Naive thymus-derived CD4-positive, alpha-beta T cell (primary cell): ENCODE results near the gene CCT7. TPM values are rescaled to one million over a fixed set of nuclear protein-coding genes. Genes with fewer than 3 reads are reported as not detected.
"Not testable (repeated sequence)": the region's sequence is repeated elsewhere in the genome, so short reads cannot be mapped to it uniquely, and the experiment has no call there.

Experiments
- ATAC-seq: fragments of 150-1000 bp; cut with Tn5 transposase; 2 replicates; pipeline ENCODE4 v1.10.0; 2021; ENCODE audit warnings: mild to moderate bottlenecking, moderate library complexity
- CTCF ChIA-PET: fragments of 350-600 bp; sonication (Branson Sonifier 250); formaldehyde crosslinking; loops from one replicate; lab custom pipeline; 2021; ENCODE audit warnings: antibody characterized with exemption; lab: Charles Lee
- POLR2A ChIA-PET: fragments of 350-600 bp; sonication (Branson Sonifier 250); formaldehyde crosslinking; loops from one replicate; lab custom pipeline; 2021; ENCODE audit warnings: antibody characterized with exemption, inconsistent platforms; lab: Charles Lee
- DNase-seq, 9 donors: peaks; one replicate each; pipeline versions ENCODE4 v3.0.0 to v3.0.0-alpha.2; 2020 to 2022; ENCODE audit warnings: mixed read lengths in 1 of 9
- H3K27ac ChIP-seq: one replicate; pipeline ENCODE4 v1.7.0; 2013; ENCODE audit warnings: mild to moderate bottlenecking, low read depth, low read length, moderate library complexity
- H3K27me3 ChIP-seq, 2 donors: one replicate each; pipeline ENCODE4 v1.7.0; 2013; ENCODE audit warnings: low read length in 2 of 2, mild to moderate bottlenecking in 2 of 2, moderate library complexity in 2 of 2; ENCODE audit not compliant: control insufficient read depth in 2 of 2, insufficient read depth in 2 of 2
- H3K36me3 ChIP-seq, 3 experiments: 1 replicate in 2 of 3; 2 replicates in 1 of 3; pipeline ENCODE4 v1.7.0; 2013; ENCODE audit warnings: low read length in 3 of 3, mild to moderate bottlenecking in 3 of 3, moderate library complexity in 1 of 3; ENCODE audit not compliant: insufficient read depth in 3 of 3, control insufficient read depth in 2 of 3
- H3K4me1 ChIP-seq, 2 donors: one replicate each; pipeline ENCODE4 v1.7.0; 2013; ENCODE audit warnings: low read length in 2 of 2, mild to moderate bottlenecking in 2 of 2, moderate library complexity in 1 of 2; ENCODE audit not compliant: control insufficient read depth in 2 of 2, insufficient read depth in 2 of 2
- H3K4me3 ChIP-seq: 2 replicates; pipeline ENCODE4 v1.7.0; 2013; ENCODE audit warnings: mild to moderate bottlenecking, low read length
- H3K9me3 ChIP-seq, 3 experiments: 1 replicate in 2 of 3; 2 replicates in 1 of 3; pipeline ENCODE4 v1.7.0; 2013; ENCODE audit warnings: low read length in 3 of 3; ENCODE audit not compliant: control insufficient read depth in 2 of 3
- H3K27ac Mint-ChIP-seq, 9 donors: one replicate each; pipeline ENCODE4 v1.8.0; 2020 to 2022; ENCODE audit warnings: mixed read lengths in 9 of 9, mild to moderate bottlenecking in 8 of 9, moderate library complexity in 5 of 9, inconsistent platforms in 2 of 9
- H3K27me3 Mint-ChIP-seq, 5 donors: one replicate each; pipeline ENCODE4 v1.8.0; 2021 to 2022; ENCODE audit warnings: mixed read lengths in 5 of 5, mild to moderate bottlenecking in 1 of 5
- H3K36me3 Mint-ChIP-seq, 5 donors: one replicate each; pipeline ENCODE4 v1.8.0; 2020 to 2022; ENCODE audit warnings: mixed read lengths in 5 of 5, mild to moderate bottlenecking in 3 of 5, inconsistent platforms in 1 of 5
- H3K4me1 Mint-ChIP-seq, 7 donors: one replicate each; pipeline ENCODE4 v1.8.0; 2020 to 2022; ENCODE audit warnings: mixed read lengths in 7 of 7, mild to moderate bottlenecking in 3 of 7, inconsistent platforms in 1 of 7
- H3K4me3 Mint-ChIP-seq, 10 donors: one replicate each; pipeline ENCODE4 v1.8.0; 2020 to 2022; ENCODE audit warnings: mild to moderate bottlenecking in 10 of 10, mixed read lengths in 10 of 10, moderate library complexity in 6 of 10, inconsistent platforms in 2 of 10
- H3K9me3 Mint-ChIP-seq, 11 donors: one replicate each; pipeline ENCODE4 v1.8.0; 2020 to 2022; ENCODE audit warnings: mixed read lengths in 11 of 11, mild to moderate bottlenecking in 4 of 11, inconsistent platforms in 1 of 11, moderate library complexity in 1 of 11
- intact Hi-C, 2 donors: fragments of 100-400 bp; cut with micrococcal nuclease; formaldehyde crosslinking; loops; one replicate each; pipeline ENCODE4 v1.15.1; 2023
- polyA plus RNA-seq, 2 donors: library from polyadenylated mRNA; unstranded; fragments of 300-500 nt; fragmentation: Illumina TruSeq; gene quantifications; one replicate each; pipeline ENCODE4 v1.2.3, GENCODE V29; 2021
- total RNA-seq, 6 experiments: library from RNA in 5 of 6; stranded (reverse) in 5 of 6; gene quantifications; 1 replicate in 5 of 6; 2 replicates in 1 of 6; pipeline ENCODE4 v1.2.3 and lab custom pipeline; 2021 to 2026

The CCT7 gene
- total and polyA plus RNA-seq, 7 experiments from 2014 or later, result 118 to 322 (median 185) TPM

DNA sequence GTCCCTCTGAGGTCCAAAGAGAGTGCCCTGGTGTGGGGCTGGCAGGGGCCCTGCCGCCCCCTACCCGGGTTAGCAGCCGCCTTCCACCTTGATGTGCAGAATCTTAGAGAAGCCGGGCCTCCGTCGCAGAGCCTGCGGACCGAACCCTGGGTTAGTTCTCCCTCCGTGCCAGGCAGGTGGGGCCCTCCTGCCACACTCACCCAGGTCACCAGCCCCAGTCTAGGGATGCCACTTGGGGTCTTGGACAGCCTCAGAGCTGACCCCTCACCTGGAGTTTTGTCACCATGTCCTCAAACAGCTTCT is 24.8 kb downstream of the CCT7 start:
- ATAC-seq (no peak), DNase-seq (no peak)
- Histone ChIP-seq H3K4me3 (no peak overlapping the region), H3K36me3 (peaks cover 0 to 45% (median 4%) of the 10 kb centered on the region in 3 experiments), H3K4me1 (peaks cover 0 to 6% of the 10 kb centered on the region in 2 donors), H3K27me3 (no peaks in the 10 kb centered on the region), H3K27ac (no peak overlapping the region), H3K9me3 (no peaks in the 10 kb centered on the region)
- Mint-ChIP-seq H3K4me3 (no peak overlapping the region), H3K27ac (peak overlapping the region in 1 of 9 donors; percentile 31), H3K9me3 (no peaks in the 10 kb centered on the region), H3K36me3 (peaks cover 0 to 5% (median 0%) of the 10 kb centered on the region in 5 donors), H3K4me1 (peaks cover 0 to 18% (median 9%) of the 10 kb centered on the region in 7 donors), H3K27me3 (no peaks in the 10 kb centered on the region)
- ChIA-PET CTCF (no interaction called here), POLR2A (no interaction called here)
- intact Hi-C loops, result no loop called here

GRCh38 chr2:73259276-73259675 is 25.2 kb downstream of the CCT7 start:
- Histone ChIP-seq H3K27ac (no peak overlapping the region), H3K4me3 (no peak overlapping the region), H3K36me3 (peaks cover 0 to 45% (median 0%) of the 10 kb centered on the region in 3 experiments), H3K4me1 (peaks cover 0 to 6% of the 10 kb centered on the region in 2 donors), H3K9me3 (no peaks in the 10 kb centered on the region), H3K27me3 (no peaks in the 10 kb centered on the region)
- ATAC-seq (no peak), DNase-seq (no peak)
- Mint-ChIP-seq H3K27me3 (no peaks in the 10 kb centered on the region), H3K27ac (peak overlapping the region in 1 of 9 donors; percentile 31), H3K9me3 (no peaks in the 10 kb centered on the region), H3K36me3 (peaks cover 0 to 5% (median 0%) of the 10 kb centered on the region in 5 donors), H3K4me3 (no peak overlapping the region), H3K4me1 (peaks cover 0 to 18% (median 9%) of the 10 kb centered on the region in 7 donors)
- ChIA-PET POLR2A (no interaction called here), CTCF (no interaction called here)
- intact Hi-C loops, result no loop called here

DNA sequence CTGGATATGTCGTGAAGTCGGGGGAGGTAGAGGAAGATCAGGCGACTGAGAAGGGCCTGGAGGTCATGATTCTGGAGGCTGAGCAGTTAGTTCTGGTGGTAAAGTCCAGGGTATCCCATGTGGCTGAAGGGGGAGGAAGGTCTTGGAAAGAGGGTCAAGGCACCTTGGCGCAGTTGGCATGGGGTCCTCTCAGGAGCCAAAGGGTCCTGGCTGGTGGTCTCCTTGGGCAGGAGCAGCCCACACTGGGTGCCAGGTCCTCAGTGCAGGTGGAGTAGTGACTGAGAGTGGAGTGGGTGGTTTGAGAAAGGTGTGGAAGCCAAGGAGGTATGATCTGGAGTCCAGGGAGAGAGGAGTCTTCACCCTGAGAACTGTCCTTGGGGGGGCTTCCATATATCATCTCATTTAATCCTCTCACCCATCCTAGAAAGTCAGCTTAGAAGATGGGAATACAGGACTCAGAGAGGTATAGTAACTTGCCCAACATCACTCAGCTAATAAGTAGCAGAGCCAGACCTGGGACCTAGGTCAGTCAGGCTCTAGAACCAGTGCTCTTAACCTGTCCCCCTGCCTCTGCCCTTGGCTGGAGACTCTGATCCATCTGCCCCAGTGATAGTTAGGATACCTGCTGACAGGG is 25.7 kb downstream of the CCT7 start:
- DNase-seq (no peak), ATAC-seq (no peak)
- CTCF ChIA-PET, result no interaction called here
- Histone ChIP-seq H3K27ac (no peak overlapping the region), H3K4me3 (no peak overlapping the region), H3K9me3 (no peaks in the 10 kb centered on the region), H3K27me3 (no peaks in the 10 kb centered on the region), H3K4me1 (peaks cover 0 to 6% of the 10 kb centered on the region in 2 donors), H3K36me3 (peaks cover 0 to 46% (median 0%) of the 10 kb centered on the region in 3 experiments)
- Mint-ChIP-seq H3K36me3 (peaks cover 0 to 5% (median 0%) of the 10 kb centered on the region in 5 donors), H3K27me3 (no peaks in the 10 kb centered on the region), H3K4me1 (peaks cover 0 to 18% (median 9%) of the 10 kb centered on the region in 7 donors), H3K27ac (peak overlapping the region in 1 of 9 donors; percentile 31), H3K4me3 (no peak overlapping the region), H3K9me3 (no peaks in the 10 kb centered on the region)
- intact Hi-C loops, result no loop called here
- POLR2A ChIA-PET, result no interaction called here

DNA sequence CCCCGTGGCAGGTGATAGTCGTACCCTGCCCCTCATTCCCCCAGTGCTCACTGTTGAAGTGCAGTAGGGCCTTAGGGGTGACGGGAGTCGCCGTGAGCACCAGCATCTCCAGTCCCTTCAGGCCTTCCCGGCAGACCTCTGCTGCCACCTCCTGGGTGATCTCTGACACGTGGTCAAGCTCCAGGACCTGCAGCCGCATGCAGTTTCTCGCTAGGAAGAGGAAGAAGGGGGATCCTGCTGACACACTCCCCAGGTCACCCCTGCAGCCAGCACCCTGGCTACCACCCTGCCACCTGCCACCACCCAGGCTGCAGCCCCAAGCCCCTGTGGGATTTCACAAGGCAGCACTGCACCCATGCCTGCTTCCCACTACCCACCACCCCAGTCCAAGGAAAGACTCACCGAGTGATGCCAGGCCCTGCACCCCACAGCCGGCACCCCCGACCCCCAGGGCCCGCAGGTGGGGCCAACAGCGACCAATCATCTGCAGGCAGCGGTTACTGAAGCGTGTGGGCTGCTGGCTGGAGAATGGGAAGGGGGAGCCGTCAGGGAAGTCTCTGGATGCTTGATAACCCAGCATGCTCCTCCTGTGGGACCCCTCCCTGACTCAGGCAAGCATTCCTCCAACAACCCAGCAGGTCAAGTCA is 26.4 kb downstream of the CCT7 start:
- no peaks in the 10 kb centered on the region for H3K27me3 ChIP-seq
- intact Hi-C loops, result no loop called here

DNA sequence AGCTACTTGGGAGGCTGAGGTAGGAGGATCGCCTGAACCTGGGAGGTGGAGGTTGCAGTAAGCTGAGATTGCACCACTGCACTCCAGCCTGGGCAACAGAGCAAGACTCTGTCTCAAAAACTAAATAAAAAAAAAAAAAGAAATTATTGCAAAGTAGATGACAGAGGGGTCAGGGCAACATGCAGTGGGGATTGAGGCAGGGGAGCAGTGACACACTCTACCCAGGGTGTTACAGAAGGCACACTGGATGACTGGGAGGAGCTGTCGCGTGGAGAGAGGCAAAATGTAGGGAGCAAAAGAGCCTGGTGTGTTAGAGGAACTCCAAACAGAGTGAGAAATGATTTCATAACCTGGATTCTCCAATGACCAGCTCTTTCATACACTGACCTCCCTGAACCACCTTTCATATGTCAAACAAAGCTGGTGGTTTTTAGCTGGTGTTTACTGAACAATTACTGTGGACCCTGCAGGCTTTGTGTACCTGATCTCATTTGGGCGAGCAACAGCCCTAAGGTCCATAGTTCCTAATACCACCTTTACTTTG is 28.1 kb downstream of the CCT7 start:
- DNase-seq (no peak), ATAC-seq (no peak)
- no peaks in the 10 kb centered on the region for H3K9me3 Mint-ChIP-seq
- H3K4me1 ChIP-seq, result peaks cover 0 to 6% of the 10 kb centered on the region in 2 donors
- H3K27ac ChIP-seq, result no peak overlapping the region
- intact Hi-C loops, result no loop called here
- H3K36me3 Mint-ChIP-seq, result peaks cover 0 to 5% (median 4%) of the 10 kb centered on the region in 5 donors
- peak overlapping the region in 1 of 9 donors; percentile 45 for H3K27ac Mint-ChIP-seq
- H3K4me3 ChIP-seq, result no peak overlapping the region
- no peaks in the 10 kb centered on the region for H3K27me3 ChIP-seq
- H3K4me1 Mint-ChIP-seq, result peaks cover 4 to 17% (median 8%) of the 10 kb centered on the region in 7 donors
- no peak overlapping the region for H3K4me3 Mint-ChIP-seq
- no peaks in the 10 kb centered on the region for H3K9me3 ChIP-seq
- ChIA-PET CTCF (interaction anchor here (0.6 kb wide), 1 partner anchor 121 kb away, joined by 3 read pairs; no protein-coding TSS in a partner anchor), POLR2A (interaction anchor here (1.0 kb wide), 1 partner anchor 8 kb away, joined by 3 read pairs; no protein-coding TSS in a partner anchor)
- peaks cover 0 to 56% (median 0%) of the 10 kb centered on the region in 3 experiments for H3K36me3 ChIP-seq
- no peaks in the 10 kb centered on the region for H3K27me3 Mint-ChIP-seq

More for the DNA sequence above, 26.4 kb downstream of the CCT7 start:
- ATAC-seq, result no peak
- no peak overlapping the region for H3K27ac Mint-ChIP-seq
- CTCF ChIA-PET, result no interaction called here
- no peaks in the 10 kb centered on the region for H3K27me3 Mint-ChIP-seq
- no peaks in the 10 kb centered on the region for H3K9me3 Mint-ChIP-seq
- peaks cover 0 to 6% of the 10 kb centered on the region in 2 donors for H3K4me1 ChIP-seq
- peaks cover 0 to 5% (median 0%) of the 10 kb centered on the region in 5 donors for H3K36me3 Mint-ChIP-seq
- no peaks in the 10 kb centered on the region for H3K9me3 ChIP-seq
- no peak for DNase-seq
- H3K4me3 ChIP-seq, result no peak overlapping the region
- no peak overlapping the region for H3K27ac ChIP-seq
- H3K4me3 Mint-ChIP-seq, result no peak overlapping the region
- POLR2A ChIA-PET, result no interaction called here
- H3K36me3 ChIP-seq, result peaks cover 0 to 50% (median 0%) of the 10 kb centered on the region in 3 experiments
- peaks cover 0 to 18% (median 9%) of the 10 kb centered on the region in 7 donors for H3K4me1 Mint-ChIP-seq

- DNase-seq, H3K27me3 Mint-ChIP-seq, H3K27ac Mint-ChIP-seq, H3K9me3 Mint-ChIP-seq, H3K27ac ChIP-seq, H3K4me3 ChIP-seq, intact Hi-C loops, H3K4me3 Mint-ChIP-seq, H3K27me3 ChIP-seq, H3K4me1 ChIP-seq, ATAC-seq, H3K36me3 Mint-ChIP-seq, H3K9me3 ChIP-seq: not testable (repeated sequence)
- H3K4me1 Mint-ChIP-seq, result peaks cover 6 to 18% (median 13%) of the 10 kb centered on the region in 7 donors
- ChIA-PET POLR2A (interaction anchor here (1.0 kb wide), 1 partner anchor 9 kb away, joined by 3 read pairs; no protein-coding TSS in a partner anchor), CTCF (interaction anchor here (0.6 kb wide), 1 partner anchor 120 kb away, joined by 3 read pairs; no protein-coding TSS in a partner anchor)
- peaks cover 0 to 56% (median 0%) of the 10 kb centered on the region in 3 experiments for H3K36me3 ChIP-seq
Measured at GRCh38 chr2:73262691-73263429, 28.8 kb downstream of the CCT7 start.
